ENCODE measurements around the gene DUSP16. TPM values are rescaled to one million over a fixed set of nuclear protein-coding genes. Genes with fewer than 3 reads are reported as not detected.
A peak's percentile ranks its signal among the peaks of the same experiment; 100 is the strongest.

Gene DUSP16
- total RNA-seq, 1 donor from 2014 or later: 51.2 TPM

DNA sequence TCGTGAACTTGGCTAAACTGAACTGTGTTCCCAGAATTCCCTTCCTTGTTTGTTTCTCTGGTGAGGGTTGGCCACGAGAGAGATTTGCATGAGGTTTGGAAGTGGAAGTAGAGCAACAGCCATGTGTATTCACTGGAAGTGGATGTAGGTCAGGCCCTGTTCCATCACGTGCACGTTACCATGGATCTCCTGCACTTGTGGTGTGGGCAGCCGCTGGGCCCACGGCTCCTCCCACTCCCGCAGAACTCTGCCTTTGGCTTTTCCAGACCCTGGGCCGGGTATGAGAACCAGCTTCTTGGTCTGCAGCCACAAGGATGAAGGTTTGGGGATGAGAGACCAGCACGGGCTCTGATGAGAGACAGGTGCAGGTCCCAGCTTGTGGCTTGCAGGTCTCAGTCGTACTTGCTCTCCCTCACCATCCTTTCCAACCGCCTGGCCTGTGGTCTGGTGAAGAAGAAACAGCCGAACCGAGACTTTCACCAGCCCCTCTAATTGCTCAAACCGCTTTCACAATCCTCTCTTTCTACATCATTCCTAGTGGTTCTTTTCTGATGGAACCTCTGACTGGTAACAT is 94.9 kb downstream of the DUSP16 start:
- H3K9me3 Mint-ChIP-seq: no peaks in the 10 kb centered on the region
- H3K27me3 Mint-ChIP-seq: no peaks in the 10 kb centered on the region
- peak overlapping the region; percentile 40 for H3K4me3 Mint-ChIP-seq
- peaks cover 63% of the 10 kb centered on the region for H3K4me1 Mint-ChIP-seq
- DNase-seq: peak; percentile 80
- intact Hi-C loops (cut with micrococcal nuclease): no loop called here
- H3K27ac Mint-ChIP-seq: peak overlapping the region; percentile 81
- peaks cover 48% of the 10 kb centered on the region for H3K36me3 Mint-ChIP-seq (ENCODE audit: low read depth)

DNA sequence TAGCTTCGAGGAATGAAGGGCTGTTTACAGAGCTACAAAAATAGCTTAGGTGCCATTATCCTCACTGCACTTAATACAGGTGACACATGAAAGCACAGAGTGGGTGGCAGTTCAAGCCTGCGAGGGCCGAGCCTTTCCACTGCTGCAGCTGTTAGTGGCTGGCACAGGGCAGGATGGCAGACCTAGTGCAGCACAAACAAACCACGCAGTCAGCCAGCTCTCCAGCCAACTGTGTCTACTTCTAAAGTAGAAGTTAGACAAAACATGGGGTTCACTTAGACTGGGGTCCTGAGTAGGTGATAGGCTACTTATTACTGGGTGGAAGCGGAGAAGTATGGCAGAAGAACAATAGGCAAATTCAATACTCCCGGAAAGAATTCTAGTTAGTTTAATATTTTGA is 95.4 kb downstream of the DUSP16 start:
- Mint-ChIP-seq H3K27ac (peak overlapping the region; percentile 81), H3K9me3 (no peaks in the 10 kb centered on the region), H3K36me3 (ENCODE audit: low read depth) (peaks cover 48% of the 10 kb centered on the region), H3K27me3 (no peaks in the 10 kb centered on the region), H3K4me3 (peak overlapping the region; percentile 18), H3K4me1 (peaks cover 64% of the 10 kb centered on the region)
- intact Hi-C loops (cut with micrococcal nuclease): no loop called here
- DNase-seq: peak; percentile 71

DNA sequence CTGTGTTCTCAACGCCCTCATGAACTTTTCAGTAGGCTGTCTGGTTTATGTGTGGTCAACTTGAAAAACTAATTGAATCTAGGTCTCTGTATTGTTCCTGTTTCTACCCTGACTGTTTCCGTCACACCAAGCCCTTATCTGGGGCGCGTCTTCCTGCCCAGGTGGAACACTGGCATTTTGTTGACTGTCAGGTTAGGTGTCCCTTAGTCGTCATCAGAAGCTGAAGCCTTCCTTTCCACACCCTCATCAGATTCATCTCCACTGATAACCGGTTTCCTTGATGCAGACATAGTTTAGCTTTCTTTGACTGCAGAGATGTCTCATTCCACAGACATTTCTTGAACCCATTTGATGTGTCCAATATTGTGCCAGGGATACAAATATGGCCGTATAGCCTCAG is 96.5 kb downstream of the DUSP16 start:
- peak overlapping the region; percentile 69 for H3K4me3 Mint-ChIP-seq
- peaks cover 42% of the 10 kb centered on the region for H3K36me3 Mint-ChIP-seq (ENCODE audit: low read depth)
- DNase-seq: peak; percentile 83

DNA sequence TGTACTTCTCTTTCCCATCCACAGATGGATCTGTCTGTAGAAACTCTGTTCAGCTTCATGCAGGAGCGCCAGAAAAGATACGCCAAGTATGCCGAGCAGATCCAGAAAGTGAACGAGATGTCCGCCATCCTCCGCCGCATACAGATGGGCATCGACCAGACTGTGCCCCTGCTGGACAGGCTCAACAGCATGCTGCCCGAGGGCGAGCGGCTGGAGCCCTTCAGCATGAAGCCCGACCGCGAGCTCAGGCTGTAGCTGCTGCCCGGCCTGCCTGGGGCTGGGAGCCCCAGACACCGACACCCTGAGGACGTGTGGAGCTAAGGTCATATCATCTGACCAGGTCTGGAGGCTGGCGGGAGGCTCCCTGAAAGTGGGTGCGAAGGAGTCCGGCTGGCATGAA is 97.1 kb downstream of the DUSP16 start:
- H3K36me3 Mint-ChIP-seq (ENCODE audit: low read depth): peaks cover 38% of the 10 kb centered on the region

More for the DNA sequence above, 96.5 kb downstream of the DUSP16 start:
- Mint-ChIP-seq H3K9me3 (no peaks in the 10 kb centered on the region), H3K27me3 (no peaks in the 10 kb centered on the region), H3K27ac (peak overlapping the region; percentile 91), H3K4me1 (peaks cover 68% of the 10 kb centered on the region)
- intact Hi-C loops (cut with micrococcal nuclease): loop anchor here (1.0 kb wide), 1 partner anchor 9 kb away; no protein-coding TSS in a partner anchor

DNA sequence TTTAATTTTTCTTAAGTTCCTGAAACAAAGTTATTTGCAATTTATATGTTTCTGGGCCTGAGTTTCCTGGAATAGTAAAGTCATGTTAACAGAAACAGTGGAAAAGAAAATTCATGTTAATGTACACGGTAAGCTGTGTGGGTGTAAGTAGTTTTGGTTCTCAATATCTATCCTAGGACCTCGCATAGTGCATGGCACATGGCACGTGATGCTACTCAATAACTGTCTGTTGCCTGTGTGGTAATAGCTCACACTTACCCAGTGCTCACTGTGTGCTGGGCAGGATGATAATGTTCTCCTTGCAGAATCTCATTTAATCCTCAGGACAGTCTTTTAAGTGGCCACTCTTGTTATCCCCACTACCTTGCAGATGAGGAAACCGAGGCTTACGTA is 100.7 kb downstream of the DUSP16 start:
- Mint-ChIP-seq H3K4me3 (peak overlapping the region; percentile 75), H3K27ac (peak overlapping the region; percentile 91), H3K36me3 (ENCODE audit: low read depth) (peaks cover 12% of the 10 kb centered on the region), H3K9me3 (no peaks in the 10 kb centered on the region), H3K4me1 (peaks cover 63% of the 10 kb centered on the region), H3K27me3 (no peaks in the 10 kb centered on the region)
- intact Hi-C loops (cut with micrococcal nuclease): loop anchor here (1.0 to 2.0 kb wide), 2 partner anchors 13 to 45 kb away; no protein-coding TSS in a partner anchor
- no peak for DNase-seq

More for the DNA sequence above, 97.1 kb downstream of the DUSP16 start:
- Mint-ChIP-seq H3K4me3 (no peak overlapping the region), H3K9me3 (no peaks in the 10 kb centered on the region), H3K27ac (peak overlapping the region; percentile 4), H3K27me3 (no peaks in the 10 kb centered on the region), H3K4me1 (peaks cover 72% of the 10 kb centered on the region)
- intact Hi-C loops (cut with micrococcal nuclease): no loop called here
- no peak for DNase-seq

DNA sequence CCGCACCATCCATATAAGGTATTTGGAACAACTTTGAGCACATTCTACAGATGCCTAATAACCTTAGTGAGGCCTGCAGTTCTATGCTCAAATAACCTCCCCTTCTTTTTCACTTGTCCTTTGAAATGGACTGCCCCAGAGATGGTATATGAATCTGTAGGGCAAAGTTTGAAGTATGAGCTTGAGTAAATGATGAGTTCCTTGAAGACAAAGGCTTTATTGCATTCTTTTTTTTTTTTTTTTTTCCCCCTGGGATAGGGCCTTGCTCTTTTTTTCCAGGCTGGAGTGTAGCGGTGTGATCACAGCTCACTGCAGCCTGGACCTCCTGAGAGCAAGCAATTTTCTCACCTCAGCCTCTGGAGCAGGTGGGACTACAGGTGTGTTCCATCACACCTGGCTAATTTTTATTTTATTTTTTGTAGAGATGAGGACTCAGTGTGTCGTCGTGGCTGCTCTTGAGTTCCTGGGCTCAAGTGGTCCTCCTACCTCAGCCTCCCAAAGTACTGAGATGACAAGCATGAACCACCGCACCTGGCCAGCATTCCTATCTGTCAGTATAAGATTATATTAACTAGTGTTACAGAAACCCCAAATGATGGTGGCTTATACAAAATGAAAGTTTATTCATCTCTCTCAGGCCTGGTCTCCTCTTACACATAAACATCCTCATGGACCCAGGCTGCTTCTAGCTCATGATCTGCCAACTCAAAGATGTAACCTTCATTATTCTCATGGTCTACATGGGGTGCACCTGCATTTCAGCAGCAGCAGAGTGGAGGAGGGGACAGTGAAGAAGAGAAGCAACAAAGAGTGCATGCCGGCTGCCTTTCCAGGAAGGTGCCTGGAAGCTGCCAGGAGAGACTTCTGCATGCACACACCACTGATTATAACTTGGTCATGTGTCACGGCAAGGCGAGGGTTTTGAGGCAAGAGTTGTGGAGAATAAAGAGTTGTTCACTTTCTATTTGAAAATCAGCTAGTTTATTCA is 101.4 kb downstream of the DUSP16 start:
- peak; percentile 74 for DNase-seq
- Mint-ChIP-seq H3K4me1 (peaks cover 62% of the 10 kb centered on the region), H3K9me3 (no peaks in the 10 kb centered on the region), H3K27ac (peak overlapping the region; percentile 91), H3K36me3 (ENCODE audit: low read depth) (peaks cover 9% of the 10 kb centered on the region), H3K4me3 (peak overlapping the region; percentile 75), H3K27me3 (no peaks in the 10 kb centered on the region)
- intact Hi-C loops (cut with micrococcal nuclease): loop anchor here (1.0 to 2.0 kb wide), 2 partner anchors 14 to 46 kb away; no protein-coding TSS in a partner anchor

DNA sequence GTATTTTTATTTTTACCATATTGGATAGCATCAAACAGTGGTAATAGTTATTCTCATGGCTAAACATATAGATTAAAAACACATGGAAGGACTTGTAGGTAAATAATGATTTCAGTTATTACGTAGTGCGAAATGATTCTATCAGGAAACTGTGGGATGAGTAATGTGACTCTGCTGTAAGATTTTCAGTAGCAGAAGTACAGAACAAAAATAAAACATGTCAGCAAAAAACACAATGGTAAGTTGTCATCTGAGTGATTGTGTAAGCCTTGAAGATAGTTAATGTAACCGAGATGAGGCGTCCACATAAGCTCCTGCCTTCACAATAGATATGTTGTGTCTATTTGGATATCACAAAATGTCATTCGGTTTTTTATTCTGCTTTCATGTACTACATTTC is 106.0 kb downstream of the DUSP16 start:
- intact Hi-C loops (cut with micrococcal nuclease): loop anchor here (1.0 kb wide), 3 partner anchors 14 to 28 kb away; no protein-coding TSS in a partner anchor

DNA sequence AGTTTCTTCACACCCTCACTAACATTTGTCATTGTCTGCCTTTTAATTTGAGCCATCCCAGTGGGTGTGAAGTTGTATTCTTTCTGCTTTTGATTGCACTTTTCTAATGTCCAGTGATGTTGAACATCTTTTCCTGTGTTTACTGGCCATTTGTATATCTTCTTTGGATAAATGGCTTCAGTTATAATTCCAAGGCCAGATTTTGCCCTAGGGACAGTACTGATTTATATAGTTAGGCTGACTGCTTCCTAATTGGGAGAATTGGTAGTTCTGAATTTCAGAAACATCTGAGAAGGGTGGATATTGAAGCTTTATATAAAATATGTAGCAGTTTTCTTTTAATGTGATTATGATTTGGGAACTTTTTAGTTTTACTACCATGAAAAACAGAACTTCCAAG is 108.3 kb downstream of the DUSP16 start:
- intact Hi-C loops (cut with micrococcal nuclease): no loop called here
- no peak for DNase-seq
- Mint-ChIP-seq H3K27ac (no peak overlapping the region), H3K4me1 (peaks cover 24% of the 10 kb centered on the region), H3K9me3 (no peaks in the 10 kb centered on the region), H3K36me3 (ENCODE audit: low read depth) (peaks cover 9% of the 10 kb centered on the region), H3K27me3 (no peaks in the 10 kb centered on the region), H3K4me3 (no peak overlapping the region)

More for the DNA sequence above, 106.0 kb downstream of the DUSP16 start:
- Mint-ChIP-seq H3K4me1 (peaks cover 41% of the 10 kb centered on the region), H3K27ac (peak overlapping the region; percentile 85), H3K9me3 (no peaks in the 10 kb centered on the region), H3K36me3 (ENCODE audit: low read depth) (peaks cover 9% of the 10 kb centered on the region), H3K27me3 (no peaks in the 10 kb centered on the region), H3K4me3 (peak overlapping the region; percentile 45)
- no peak for DNase-seq

DNA sequence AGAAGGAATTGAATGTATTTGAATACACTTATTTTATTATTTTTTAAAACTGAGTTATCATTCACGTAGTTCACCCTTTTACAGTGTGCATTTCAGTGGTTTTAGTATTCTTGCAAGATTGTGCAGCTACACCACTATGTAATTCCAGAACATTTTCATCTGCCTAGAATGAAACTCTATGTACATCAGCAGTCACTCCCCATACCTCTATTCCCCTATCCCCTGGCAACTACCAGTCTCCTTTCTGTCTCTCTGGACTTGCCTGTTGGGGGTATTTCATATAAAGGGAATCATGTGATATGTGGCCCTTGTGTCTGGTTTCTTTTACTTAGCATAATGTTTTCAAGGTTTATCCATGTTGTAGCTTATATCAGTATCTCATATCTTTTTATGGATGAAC is 109.0 kb downstream of the DUSP16 start:
- H3K27ac Mint-ChIP-seq: no peak overlapping the region

DNA sequence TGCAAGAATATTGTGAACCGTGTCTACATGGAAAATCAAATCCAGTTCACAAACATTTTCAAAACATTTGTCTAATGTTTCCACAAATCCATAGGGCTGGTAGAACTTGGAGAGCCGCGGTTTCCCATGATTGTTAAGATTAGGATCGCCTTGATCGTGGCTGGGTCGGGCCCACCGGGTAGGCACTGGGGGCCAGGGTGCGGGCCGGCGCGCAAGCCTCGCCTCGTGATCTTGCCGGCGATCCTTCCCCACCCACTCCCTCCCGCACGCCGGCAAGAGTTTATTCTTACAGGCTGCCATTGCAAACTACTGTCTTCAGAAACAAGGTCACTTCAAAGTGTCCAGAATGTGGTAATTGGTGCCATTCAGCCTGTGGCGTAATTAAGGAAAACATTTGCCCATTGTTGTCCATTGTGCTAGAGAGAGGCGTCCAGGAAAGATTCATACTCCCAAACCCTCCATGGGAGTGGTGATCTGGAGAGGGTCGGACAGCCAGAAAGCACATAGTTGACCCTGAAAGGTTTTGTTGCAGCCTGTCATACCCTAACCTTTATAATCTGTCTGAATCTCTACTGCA is 110.2 kb downstream of the DUSP16 start:
- intact Hi-C loops (cut with micrococcal nuclease): no loop called here
- H3K4me3 Mint-ChIP-seq: no peak overlapping the region
- no peaks in the 10 kb centered on the region for H3K27me3 Mint-ChIP-seq
- no peaks in the 10 kb centered on the region for H3K9me3 Mint-ChIP-seq
- peaks cover 22% of the 10 kb centered on the region for H3K4me1 Mint-ChIP-seq
- DNase-seq: no peak
- H3K36me3 Mint-ChIP-seq (ENCODE audit: low read depth): peaks cover 7% of the 10 kb centered on the region
- H3K27ac Mint-ChIP-seq: no peak overlapping the region

More for the DNA sequence above, 109.0 kb downstream of the DUSP16 start:
- intact Hi-C loops (cut with micrococcal nuclease): no loop called here
- H3K9me3 Mint-ChIP-seq: no peaks in the 10 kb centered on the region
- peaks cover 9% of the 10 kb centered on the region for H3K36me3 Mint-ChIP-seq (ENCODE audit: low read depth)
- H3K4me1 Mint-ChIP-seq: peaks cover 27% of the 10 kb centered on the region
- H3K4me3 Mint-ChIP-seq: no peak overlapping the region
- no peak for DNase-seq
- no peaks in the 10 kb centered on the region for H3K27me3 Mint-ChIP-seq

DNA sequence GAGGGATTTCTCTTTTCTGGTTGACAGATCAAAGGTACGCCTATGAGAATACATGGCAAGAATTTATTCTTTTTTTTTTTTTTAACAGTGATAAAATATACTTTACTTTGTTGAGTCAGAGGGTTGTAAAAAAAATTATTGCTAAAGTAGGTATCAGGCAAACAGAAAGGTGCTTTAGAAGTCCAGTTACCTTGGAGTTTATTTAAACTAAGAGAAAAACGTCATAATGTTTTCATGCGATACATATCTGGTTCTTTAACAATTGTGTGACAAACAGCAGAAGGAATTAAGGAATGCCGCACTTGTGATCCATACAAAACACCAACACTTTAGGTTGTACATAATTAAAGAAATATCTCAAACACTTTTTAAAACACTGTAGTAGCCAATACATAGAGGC is 111.6 kb downstream of the DUSP16 start:
- intact Hi-C loops (cut with micrococcal nuclease): no loop called here
- Mint-ChIP-seq H3K27ac (no peak overlapping the region), H3K9me3 (no peaks in the 10 kb centered on the region), H3K27me3 (no peaks in the 10 kb centered on the region), H3K4me1 (peaks cover 22% of the 10 kb centered on the region), H3K36me3 (ENCODE audit: low read depth) (peaks cover 10% of the 10 kb centered on the region), H3K4me3 (no peak overlapping the region)
- DNase-seq: no peak

DNA sequence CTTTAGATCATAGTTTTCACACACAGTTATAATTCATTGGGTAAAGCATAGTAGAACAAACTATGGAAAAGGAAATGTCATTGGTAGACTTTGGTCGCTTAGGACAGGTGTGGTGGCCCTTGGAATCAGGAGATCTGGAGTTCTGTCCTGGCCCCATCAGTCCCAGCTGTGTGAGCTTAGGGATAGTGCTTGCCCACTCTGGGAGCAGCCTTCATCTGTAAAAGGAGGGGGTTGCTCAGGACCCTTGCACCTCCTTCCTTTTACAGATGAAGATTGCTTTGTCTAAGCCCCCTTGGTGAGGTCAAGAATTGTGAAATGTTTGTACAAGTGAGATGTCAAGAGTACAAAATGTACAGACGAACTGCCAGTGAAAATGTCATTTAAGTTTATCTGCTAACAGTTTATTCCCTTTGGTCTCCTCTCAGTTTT is 112.6 kb downstream of the DUSP16 start:
- DNase-seq: no peak
- Mint-ChIP-seq H3K9me3 (no peaks in the 10 kb centered on the region), H3K27ac (no peak overlapping the region), H3K4me3 (no peak overlapping the region), H3K27me3 (no peaks in the 10 kb centered on the region), H3K36me3 (ENCODE audit: low read depth) (peaks cover 11% of the 10 kb centered on the region), H3K4me1 (peaks cover 20% of the 10 kb centered on the region)
- intact Hi-C loops (cut with micrococcal nuclease): no loop called here

DNA sequence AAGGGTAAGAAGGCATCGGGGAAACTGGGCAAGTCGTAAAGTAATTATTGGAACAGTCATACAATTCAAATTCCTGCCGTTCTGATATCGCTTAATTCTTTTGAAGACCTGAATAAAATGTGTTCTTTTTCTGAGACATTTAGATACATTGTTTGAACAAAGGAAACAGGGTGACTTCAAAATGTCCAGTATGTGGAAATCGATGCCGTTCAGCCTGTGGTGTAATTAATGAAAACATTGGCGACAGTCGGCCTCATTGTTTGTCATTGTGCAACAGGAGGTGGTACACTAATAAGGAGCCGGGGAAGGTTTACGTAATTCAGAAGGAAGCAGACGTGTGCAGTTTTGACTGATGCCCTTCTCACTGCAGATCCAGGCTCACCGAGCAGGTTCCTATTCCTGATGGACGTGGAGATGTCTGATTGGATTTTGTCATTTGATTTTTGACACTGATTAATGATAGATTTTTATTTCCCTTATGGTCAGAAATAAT is 113.1 kb downstream of the DUSP16 start:
- Mint-ChIP-seq H3K27ac (no peak overlapping the region), H3K27me3 (no peaks in the 10 kb centered on the region), H3K9me3 (no peaks in the 10 kb centered on the region), H3K36me3 (ENCODE audit: low read depth) (peaks cover 8% of the 10 kb centered on the region), H3K4me3 (no peak overlapping the region), H3K4me1 (peaks cover 20% of the 10 kb centered on the region)
- no peak for DNase-seq
- intact Hi-C loops (cut with micrococcal nuclease): no loop called here

All from activated CD4-positive, alpha-beta T cell treated with anti-CD3 and anti-CD28 coated beads, Interleukin-2, amount 10 ng/mL, durations not matched to agents 24 days and 14 days (primary cell).